ENCODE data around the gene ALDH7A1.

Gene ALDH7A1

DNA sequence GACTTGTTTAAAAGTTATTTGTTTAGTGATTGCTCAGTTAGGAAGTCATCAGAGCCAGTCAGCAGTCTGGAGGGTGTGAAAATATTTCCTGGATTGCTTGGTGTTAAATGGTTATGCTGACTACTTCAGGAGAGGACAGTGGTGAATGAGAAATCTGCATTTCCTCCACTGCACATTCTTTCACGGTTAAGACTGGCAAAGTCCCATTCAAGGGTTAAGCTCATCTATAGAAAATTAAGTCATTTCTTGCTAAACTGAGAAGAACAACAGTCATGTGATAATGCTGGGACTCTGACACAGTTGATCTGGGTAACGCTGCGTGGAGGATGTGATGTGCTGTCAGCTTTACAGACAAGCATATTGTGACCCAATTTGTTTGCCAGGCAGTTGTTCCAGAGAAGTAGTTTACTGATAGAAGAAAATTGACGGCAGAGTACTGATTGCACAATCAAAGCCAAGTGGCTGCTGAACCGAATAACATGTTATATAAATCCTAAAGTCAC, 91.4 kb downstream of the ALDH7A1 start:
- no peak for DNase-seq

DNA sequence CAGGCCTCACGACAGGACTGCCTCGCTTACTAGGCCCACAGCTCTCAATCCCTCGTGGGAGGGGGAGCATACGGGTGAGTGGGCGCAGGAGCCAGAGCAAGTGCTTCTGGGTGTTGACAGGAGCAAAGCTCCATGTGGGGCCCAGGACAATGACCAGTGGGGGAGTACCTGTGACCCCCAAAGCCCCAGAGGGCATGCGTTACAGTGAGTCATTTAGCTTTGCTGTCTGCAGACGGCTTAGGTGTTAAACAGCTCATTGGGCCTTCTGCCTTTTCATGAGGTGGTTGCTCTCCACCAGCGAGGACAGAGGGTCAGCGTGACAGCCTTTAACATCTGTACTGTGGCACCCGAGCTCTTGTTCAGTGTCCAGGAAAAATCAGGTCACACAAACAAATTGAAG, 93.6 kb downstream of the ALDH7A1 start:
- DNase-seq = no peak

DNA sequence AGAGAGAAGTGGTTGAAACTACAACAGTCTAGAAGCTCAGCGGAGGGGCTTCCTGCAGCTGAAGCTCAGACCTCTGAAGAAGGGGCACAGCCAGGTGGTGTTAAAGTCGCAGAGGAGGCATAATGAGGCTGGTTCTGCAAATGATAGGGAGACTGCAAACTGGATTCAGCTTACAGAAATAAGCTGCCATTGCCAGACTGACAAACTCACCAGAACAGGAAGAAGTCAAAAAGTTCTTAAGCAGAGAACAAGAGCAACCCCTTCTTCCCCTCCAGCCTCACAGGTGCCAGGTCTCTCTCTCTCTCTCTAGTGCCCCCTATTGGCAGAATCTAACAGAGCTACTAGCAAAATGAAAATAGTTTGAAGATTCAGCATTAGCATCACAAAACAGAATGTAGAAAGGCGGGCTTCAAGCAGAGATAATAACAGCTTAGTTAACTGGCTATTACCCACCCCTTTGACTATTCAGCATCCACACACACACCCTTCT, 95.1 kb downstream of the ALDH7A1 start:
- DNase-seq = no peak

DNA sequence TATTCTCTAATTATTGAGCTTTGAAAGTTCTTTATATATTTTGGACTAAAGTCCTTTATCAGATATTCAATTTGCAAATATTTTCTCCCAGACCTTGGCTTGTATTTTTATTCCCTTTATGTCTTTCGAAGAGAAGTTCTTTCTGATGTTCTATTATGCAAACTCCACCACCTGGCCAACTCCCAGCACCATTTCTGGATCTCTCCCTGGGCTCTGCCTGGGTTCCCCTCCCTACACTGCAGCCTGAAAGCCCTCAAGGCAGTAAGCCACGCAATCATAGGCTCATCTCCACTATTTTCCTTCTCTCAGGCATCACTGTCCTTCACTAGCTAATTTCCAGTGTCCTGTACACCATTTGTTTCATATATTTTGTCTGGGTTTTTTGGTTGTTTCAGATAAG, 95.7 kb downstream of the ALDH7A1 start:
- DNase-seq = no peak

DNA sequence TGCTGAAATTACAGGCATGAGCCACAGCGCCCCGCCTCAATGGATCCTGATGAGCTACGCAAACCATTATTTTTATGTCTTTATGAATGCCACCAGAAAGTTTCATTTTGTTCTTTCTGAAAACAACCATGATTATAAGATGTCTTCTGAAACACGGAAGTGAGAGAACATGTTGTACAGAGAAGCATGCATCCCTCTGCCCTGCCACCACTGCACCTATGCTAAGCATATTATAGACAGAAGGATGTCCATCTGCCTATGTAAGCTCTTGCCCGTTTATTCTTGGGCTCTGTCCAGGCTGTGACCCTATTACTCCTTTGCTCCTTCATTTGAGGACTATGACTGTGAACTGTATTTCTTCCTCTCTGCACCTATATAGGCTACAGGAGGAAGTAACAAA, 97.5 kb downstream of the ALDH7A1 start:
- no peak for DNase-seq

DNA sequence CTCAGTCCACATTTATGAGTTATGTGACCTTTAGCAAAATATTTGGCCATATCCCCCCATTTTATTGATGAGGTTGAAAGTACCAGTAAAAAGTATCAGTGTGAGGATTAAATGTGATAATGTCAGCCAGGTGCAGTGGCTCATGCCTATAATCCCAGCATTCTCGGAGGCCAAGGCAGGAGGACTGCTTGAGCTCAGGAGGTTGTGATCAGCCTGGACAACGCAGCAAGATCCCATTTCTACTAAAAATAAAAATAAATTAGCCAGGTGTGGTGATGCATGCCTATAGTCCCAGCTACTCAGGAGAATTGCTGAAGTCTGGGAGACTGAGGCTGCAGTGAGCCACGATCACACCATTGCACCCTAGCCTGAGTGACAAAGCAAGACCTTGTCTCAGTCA, 100.6 kb downstream of the ALDH7A1 start:
- no peak for DNase-seq

DNA sequence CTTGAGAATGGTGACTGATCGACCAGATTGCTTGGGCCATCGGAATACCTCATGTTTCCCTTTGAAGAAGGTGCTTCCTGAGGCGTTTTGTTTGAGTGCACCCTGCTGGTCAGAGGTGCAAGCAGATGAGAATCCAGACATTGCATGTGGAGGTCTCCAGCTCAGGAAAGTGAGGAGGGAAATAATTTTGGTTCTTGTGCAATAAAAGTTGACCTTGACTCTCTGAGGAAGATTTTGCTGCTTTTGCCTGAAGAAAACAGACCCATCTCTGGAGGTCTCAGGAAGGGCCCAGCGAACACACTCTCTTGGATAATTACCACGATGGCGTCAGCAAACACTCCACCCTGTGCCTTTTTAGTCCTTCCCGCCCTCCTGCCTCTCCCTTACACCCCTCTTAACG, 102.1 kb downstream of the ALDH7A1 start:
- no peak for DNase-seq

DNA sequence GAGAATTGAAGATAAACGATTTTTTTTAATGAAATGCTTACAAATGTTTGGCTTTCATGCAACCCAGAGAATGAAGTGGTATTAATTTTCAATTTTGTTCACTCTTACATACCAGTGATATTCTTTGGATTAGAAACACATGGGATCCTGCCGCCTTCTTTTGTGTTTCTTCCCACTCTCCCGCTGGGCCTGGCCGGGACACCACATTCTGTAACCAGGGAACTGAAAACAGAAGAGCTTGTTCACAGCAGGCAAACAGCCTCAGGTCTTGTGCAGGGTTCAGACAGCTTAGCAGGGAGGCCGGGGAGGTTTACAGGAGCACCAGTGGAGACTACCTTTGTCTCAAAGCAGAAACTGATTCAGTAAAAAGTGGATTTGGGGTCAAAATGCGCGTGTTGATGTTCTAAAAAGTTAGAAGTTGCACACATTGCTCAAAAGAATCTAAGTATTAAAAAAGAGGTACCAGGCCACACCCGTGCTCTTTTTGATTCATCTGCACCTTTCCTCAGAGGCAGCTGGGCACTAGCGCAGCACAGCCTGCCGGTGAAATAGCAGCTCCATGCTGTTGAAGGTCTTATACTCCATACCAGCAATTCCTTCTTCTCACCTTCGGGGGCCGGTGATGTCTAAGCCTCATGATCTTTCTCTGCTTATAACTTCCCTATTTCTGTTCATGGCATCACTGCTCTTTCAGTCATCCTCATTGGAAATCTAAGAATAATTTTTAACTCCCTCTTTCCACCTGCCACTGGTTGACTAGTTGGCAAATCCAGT, 104.7 kb downstream of the ALDH7A1 start:
- DNase-seq = no peak

DNA sequence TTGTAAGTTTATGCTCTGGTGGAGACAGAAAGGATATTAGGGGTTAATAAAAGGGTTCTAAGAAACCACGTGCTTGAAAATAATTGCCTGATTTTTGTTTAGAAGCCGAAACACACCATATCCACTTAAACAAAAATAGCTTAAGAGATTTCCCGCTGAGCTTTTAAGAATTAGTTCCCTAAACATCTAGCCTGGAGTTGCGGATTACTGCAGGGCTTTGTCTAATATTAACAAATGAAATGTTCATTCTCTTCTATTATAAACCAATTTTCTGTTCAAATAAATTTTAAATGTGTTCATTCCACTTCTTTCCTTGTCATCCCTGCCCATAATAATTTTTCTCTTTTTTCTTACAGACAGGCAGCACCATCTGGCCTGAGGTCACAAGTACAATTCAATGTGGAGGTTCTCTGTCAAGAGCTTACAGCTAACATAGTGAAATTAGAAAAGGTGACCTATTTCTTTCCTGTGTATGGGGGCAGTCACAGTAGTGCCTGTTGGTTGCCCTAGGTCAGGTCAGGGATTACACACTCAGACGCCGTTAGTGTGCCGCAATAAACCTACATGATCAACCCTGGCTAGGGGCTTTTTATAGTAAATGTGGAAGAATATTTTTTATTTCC, 106.5 kb downstream of the ALDH7A1 start:
- no peak for DNase-seq

DNA sequence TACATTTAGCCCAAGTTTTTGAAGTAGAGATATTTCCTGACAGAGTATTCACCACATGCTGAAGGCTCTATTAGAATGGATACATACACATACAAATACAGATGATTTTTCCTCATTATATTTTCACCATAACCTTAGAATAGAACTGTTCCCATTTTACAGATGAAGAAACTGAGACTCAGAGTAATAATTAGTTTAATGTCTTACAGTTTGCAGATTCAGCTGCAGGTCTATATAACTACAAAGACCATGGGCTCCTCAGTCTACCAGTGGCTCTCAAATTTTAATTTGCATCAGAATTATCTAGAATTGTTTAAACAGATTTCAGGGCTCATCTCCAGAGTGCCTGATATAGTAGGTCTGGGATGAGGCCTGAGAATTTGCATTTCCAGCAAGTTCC, 107.4 kb downstream of the ALDH7A1 start:
- no peak for DNase-seq

DNA sequence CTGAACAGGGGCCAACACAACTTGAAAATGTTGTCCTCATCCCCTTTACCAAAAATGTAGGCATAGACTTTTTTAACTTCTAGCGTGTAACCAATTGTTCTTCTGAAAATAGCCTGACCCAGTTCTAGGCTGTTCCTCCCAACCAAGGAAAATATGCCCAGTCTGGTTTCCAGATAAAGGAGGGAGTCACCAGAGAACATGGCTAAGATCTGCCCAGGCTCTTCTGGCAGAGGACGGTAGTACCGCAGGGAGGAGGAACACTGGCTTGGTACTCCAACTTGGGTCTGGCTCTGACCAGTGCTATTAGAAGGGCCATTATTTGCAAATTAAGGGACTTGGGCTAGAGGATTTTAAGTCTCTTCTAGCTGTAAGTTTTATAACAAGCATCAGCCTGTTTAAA, 108.7 kb downstream of the ALDH7A1 start:
- DNase-seq = no peak

DNA sequence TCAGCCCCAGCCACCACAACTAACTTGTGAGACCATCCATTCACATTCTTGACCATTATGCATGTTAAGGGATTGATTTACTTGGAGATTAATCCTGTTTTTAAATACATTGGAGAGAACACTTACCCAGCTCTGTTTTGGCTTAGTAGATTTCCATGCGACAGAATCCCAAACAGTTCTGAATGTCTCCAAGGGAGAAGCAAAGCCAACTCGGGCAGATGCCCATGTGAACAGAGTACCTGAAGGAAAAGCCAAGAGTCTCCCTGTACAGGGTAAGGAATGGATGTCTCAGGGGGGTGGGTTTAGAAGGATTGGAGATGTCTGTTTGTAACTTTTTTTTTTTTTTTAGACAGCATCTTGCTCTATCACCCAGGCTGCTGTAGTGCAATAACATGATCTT, 110.8 kb downstream of the ALDH7A1 start:
- no peak for DNase-seq

DNA sequence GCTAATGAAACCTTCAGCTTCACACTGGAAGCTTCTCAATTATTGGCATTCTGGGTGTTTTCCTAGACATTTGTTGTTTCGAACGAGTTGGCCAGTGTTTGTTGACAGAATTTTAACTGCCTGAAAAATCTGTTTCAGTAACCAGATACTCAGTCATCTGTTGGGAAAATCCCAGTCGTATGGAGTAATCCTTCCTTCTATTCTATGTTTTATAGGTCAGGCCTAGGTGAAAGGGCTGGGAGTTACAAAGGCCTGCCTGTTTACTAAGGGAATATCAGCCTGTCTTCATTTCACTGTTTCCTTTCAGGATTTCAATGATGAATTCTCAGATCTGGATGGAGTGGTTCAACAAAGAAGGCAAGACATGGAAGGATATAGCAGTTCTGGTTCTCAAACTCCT, 111.9 kb downstream of the ALDH7A1 start:
- DNase-seq = no peak

DNA sequence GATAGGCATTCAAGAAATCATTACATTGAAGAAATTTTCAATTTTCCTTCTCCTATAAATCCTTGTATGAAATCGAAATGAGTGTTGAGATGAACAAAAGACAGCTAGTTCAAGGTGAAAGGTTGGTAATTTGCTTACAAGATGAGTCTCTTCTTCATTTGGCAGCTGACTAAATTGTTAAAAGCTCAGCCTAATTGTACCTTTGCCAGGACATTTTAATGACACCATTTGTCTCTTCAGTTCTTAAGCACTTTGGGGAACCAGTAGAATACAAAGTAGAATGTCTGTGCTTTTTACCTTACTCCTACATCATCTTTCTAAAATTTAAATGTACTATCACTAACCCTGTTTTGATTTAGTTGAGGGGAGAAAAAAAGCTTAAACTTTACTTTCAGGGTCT, 112.4 kb downstream of the ALDH7A1 start:
- DNase-seq = no peak

DNA sequence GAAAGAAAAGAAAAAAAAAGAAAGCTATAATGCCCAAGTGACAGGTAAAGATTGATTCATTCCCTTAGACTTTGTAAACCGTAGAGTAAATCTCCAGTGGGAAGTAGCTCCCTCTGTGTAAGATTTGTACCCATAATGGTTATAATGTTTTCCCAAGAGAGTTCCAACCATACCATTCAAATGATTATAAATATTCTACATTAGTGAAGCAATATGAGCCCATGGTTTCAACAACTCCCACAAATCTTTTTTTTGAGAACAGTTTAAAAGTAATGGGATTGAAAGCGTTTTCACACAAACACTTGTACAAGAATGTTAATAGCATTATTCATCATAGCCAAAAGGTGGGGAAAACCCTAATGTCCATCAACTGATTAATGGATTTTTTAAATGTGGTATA, 113.8 kb downstream of the ALDH7A1 start:
- DNase-seq = no peak
